IPS-18c (cell line): ENCODE results near the gene FXYD7.
"Not testable (repeated sequence)": the region's sequence is repeated elsewhere in the genome, so short reads cannot be mapped to it uniquely, and the experiment has no call there.

Source experiments
- H3K4me3 ChIP-seq: 2 replicates; pipeline ENCODE4 v1.7.0; 2013; ENCODE audit warnings: low read depth, mild to moderate bottlenecking, low read length, moderate library complexity; ENCODE audit not compliant: insufficient read depth
- H3K9me3 ChIP-seq: one replicate; pipeline ENCODE4 v1.6.1; 2013; ENCODE audit warnings: mild to moderate bottlenecking, low read length, moderate library complexity; ENCODE audit not compliant: control insufficient read depth, insufficient read depth

FXYD7 gene, protein sequence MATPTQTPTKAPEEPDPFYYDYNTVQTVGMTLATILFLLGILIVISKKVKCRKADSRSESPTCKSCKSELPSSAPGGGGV

DNA sequence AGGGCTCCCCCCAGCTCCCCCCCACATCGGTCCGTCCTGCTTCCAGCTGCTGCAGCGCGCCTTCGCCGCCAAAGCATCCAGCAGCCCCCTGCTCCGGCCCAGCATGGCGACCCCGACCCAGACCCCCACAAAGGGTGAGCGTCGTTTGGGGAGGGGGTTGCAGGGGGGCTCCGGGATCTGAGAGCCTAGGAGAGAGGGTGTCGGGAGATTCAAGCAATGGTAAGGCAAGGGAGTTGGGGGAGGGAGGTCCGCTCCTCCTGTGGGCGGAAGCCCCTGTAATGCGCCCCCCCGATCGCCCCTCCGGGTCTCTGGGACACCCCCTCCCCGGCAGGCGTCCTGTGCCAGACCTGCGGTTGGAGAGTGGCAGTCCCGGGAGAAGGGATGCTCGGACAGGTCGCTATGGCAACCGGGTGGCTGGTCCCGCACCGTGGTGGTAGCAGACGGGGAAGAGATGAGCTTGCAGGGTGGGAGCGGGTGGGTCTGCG is at the start of gene FXYD7:
Gene FXYD7, plus strand, starts transcription at position 25 of the 485 bp plus-strand sequence. Its CDS starts 79 bp downstream, at position 104.
- Histone ChIP-seq H3K9me3 (no peaks in the 10 kb centered on the region), H3K4me3 (peak within 1 kb of the TSS; percentile 64)

DNA sequence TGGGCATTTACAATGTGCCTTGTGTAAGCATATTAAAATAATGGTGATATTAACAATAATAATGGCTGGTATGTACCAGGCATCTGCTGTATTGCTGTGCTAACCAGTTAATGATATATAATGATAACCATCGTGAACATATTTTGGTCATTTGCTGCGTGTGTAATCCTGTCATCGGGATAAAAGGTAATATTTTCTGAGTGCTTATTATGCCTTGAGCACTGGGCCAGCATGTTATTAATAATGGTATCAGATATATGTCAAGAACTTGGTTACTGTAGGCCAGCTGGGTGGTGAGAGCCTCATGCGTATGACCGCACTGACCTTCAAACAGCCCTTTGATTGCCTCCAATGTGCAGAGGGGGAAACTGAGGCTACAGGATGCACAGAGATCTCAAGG is 49.6 kb upstream of the FXYD7 start:
- Histone ChIP-seq H3K4me3 (no peak overlapping the region), H3K9me3 (no peaks in the 10 kb centered on the region)

DNA sequence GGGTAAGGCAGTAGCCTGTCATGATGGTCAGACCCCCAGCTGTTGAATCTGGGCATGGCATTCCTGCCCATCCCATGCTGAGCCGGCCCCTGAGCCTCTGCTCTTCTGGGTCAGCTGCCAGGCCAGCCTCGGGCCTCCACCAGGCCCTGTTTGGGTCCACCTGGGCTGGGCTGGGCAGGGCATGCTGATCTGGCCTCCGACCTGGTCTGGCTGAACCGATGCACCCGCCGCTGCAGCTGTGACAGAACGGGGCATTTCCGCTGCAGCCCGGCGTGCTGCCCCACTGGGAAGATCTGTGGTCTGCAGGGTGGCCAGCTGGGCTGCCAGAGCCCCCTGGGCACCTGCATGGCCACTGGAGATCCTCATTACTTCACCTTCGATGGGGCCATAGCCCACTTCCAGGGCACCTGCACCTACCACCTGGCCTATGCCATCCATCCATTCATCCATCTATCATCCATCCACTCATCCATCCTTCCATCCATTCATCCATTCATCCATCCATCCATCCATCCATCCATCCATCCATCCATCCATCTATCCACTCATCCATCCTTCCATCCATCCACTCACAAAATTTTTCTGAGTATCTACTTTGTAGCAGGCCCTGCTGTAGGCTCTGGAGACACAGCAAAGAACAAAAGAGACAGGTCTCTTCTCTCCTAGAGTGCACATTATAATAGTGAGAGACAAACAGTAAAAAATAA is 49.0 kb upstream of the FXYD7 start:
- Histone ChIP-seq H3K4me3 (no peak overlapping the region), H3K9me3 (no peaks in the 10 kb centered on the region)

DNA sequence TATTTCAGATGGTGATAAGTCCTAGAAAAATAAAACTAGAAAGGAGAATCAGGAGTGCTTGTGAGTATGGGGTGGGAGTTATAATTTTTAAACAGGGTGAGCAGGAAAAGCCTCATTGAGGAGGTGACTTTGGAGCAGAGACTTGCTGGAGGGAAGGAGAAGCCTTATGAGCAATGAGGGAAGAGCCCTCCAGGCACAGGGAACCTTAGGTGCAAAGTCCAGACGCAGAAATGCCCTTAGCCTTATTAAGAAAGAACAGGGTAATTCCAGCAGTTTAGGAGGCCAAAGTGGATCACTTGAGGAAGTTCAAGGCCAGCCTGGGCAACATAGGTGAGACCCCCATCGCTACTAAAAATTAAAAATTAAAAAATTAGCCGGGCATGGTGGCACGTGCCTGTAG is 48.4 kb upstream of the FXYD7 start:
- Histone ChIP-seq H3K9me3 (no peaks in the 10 kb centered on the region), H3K4me3 (no peak overlapping the region)

DNA sequence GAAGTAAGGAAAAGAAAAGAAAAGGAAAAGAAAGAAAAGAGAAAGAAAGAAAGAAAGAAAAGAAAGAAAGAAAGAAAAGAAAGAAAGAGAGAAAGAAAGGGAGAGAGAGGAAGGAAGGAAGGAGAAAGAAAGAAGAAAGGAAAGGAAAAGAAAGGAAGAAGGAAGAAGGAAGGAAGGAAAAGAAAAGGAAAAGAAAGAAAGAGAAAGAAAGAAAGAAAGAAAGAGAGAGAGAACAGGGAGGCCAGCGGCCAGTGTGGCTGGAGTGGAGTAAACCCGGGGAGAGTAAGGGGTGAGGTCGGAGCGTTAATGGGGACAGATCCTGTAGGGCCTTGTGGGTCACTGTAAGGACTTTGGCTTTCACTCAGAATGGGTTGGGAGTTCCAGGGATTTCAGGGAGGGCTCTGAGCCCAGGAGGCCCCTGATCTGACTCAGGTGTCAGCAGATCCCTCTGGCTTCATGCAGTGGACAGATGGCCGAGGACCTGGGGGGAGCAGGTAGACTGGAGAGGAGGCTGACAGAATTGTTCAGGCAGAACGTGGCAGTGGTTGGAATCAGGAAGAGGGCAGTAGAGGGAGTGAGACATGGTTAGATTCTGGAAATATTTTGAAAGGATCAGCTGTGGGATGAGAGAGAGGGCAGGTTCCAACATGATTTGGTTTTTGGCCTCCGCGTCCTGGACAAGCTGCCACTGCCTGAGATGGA is 47.2 kb upstream of the FXYD7 start:
- H3K4me3 ChIP-seq: no peak overlapping the region
- no peaks in the 10 kb centered on the region for H3K9me3 ChIP-seq

DNA sequence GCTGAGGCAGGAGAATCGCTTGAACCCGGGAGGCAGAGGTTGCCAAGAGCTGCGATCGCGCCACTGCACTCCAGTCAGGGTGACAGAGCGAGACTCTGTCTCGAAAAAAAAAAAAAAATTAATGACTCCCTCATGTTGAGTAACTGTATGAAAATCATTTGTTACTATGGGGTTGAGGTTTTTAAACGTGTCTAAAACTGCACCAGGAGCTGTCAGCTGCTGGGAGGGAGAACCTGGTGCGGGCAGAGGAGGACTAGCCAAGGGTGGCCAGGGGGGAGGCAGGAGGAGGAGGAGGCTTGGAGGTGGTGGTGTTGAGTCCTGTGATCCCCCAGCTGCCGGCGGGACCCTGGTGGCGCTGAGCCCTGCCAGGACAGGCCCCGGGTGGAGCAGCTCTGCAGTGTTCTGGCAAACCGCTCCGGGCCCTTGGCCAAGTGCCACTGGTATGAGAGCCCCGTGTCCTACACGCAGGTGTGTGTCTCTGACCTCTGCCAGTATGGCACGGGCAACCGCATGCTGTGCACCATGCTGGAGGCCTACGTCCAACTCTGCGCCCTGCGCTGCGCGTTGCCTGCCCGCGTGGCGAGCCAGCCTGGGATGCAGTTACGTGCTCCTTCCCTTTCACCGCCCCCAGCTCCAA is 44.5 kb upstream of the FXYD7 start:
- Histone ChIP-seq H3K9me3 (no peaks in the 10 kb centered on the region), H3K4me3 (no peak overlapping the region)

DNA sequence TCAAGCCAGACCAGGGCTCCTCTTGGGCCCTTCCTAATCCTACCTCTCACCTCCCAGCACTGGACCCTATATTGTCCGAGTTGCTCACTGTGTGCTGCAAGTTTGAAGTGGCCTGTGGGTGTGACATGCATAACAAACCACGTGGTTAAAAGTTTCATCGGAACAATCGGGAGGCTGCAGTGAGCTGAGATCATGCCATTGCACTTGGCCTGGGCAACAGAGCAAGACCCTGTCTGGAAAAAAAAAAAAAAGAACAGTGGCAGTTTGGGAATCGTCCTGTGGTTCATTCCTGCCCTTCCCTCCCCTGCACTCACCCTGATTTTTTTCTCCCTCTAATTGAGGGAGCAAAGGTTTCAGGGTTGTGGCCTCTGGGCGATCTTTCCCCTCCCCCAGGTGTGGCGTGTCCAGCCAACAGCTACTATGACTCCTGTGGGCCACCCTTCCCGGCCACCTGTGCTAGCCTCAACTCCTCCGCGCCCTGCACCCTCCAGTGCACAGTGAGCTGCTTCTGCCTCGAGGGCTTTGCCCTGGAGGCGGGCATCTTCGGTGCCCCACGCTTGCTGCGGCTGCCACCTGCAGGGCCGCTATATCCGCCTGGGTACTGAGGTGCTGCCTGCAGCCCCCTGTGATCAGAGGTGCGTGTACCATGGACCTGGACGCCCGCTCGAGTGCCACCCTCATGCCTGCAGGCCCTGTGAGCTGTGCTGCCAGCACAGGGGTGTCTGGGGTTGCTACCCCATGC is 43.7 kb upstream of the FXYD7 start:
- no peaks in the 10 kb centered on the region for H3K9me3 ChIP-seq

DNA sequence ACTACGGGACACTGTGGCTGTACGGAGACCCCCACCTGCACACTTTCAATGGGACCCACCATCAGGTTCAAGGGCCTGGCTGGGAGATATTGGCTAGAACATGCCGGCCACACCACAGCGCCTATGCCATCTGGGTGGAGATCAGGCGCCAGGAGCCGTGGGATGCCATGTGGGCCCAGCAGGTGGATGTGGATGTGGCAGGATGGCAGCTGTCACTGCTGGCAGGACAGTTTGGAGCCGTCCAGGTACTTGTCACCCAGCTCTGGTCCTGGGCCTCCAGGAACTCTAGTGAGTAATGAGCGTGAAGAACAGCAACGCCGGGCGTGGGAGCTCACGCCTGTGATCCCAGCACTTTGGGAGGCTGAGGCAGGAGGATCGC is 43.2 kb upstream of the FXYD7 start:
- Histone ChIP-seq H3K4me3 (no peak overlapping the region), H3K9me3 (no peaks in the 10 kb centered on the region)

More for the DNA sequence above, 43.7 kb upstream of the FXYD7 start:
- no peak overlapping the region for H3K4me3 ChIP-seq

DNA sequence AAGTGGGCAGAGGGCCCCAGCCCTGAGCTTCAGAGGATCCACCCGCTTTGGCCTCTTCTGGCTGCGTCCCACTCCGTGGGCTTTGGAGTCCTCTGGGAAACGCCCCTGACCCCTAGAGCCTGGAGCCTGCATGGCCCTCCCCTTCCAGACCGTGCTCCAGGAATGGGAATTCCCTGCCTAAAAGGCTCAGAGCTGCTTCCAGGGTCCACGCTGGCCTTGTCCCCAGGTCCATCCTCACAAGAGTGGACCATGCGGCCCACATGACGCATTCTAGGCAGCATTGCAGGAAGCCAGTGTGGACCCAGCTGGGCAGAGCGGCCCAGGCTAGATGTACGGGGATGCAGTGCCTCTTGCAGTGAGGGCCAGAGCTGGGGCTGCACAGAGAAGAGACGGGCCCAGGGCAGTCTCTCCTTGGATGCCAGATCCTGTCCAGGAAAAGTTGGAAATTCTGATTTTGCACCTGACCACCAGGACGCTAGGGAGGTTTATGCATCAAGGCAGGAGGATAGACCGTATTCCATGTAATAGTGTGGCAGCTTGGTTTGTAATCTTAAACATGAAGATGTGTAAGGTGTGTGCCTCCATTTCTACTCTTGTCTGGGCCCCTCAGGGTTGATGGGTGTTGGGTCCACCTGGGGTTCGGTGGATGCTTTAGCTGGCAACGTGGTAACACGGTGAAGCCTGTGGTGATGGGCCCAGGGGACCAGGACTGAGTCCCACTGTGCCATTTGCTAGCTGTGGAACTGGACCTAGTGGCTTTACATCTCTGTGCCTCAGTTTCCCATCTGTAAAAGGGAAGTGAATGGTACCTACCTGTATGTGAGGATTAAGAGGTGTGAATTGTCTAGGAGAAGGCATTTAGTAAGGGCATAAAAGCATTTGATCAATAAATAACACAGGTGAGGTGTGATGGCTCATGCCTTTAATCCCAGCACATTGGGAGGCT is 42.2 kb upstream of the FXYD7 start:
- Histone ChIP-seq H3K9me3 (peaks cover 1% of the 10 kb centered on the region), H3K4me3 (no peak overlapping the region)

DNA sequence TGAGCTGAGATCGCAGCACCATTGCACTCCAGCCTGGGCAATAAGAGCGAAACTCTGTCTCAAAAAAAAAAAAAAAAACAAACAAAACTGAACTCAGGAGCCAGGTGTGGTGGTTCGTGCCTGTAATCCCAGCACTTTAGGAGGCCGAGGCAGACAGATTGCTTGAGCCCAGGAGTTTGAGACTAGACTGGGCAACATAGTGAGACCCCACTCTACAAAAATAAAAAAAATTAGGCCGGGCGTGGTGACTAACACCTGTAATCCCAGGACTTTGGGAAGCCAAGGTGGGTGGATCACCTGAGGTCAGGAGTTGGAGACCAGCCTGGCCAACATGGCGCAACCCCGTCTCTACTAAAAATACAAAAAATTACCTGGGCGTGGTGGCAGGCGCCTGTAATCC is 41.1 kb upstream of the FXYD7 start:
- H3K4me3 ChIP-seq, H3K9me3 ChIP-seq: not testable (repeated sequence)

DNA sequence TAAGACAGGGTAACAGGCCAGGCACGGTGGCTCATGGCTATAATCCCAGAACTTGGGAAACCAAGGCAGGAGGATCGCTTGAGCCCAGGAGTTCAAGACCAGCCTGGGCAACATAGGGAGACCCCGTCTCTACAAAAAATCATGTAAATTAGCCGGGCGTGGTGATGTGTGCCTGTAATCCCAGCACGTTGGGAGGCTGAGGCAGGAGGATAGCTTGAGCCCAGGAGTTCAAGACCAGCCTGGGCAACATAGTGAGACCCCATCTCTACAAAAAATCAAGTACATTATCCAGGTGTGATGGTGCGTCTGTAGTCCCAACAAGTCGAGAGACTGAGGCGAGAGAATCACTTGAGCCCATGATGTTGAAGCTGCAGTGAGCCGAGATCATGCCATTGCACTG is 39.4 kb upstream of the FXYD7 start:
- not testable (repeated sequence) for H3K4me3 ChIP-seq, H3K9me3 ChIP-seq

DNA sequence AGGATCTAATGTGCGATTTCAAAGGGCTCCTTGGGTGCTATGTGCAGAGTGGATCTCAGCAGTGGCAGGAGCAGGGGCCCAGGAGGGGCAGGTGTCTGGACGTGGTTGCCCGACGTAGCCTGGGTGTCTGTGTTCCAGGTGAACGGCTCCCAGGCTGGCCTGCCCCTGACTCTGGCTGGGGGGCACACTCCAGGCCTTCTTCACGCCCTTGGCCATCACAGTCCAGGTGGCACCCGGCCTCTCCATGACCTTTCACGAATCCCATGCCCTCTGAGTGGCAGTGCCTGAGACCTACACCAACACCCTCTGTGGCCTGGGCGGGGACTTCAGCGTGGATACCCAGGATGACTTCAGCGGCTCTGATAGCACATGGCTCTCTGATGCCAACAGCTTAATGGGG is 38.7 kb upstream of the FXYD7 start:
- H3K9me3 ChIP-seq: peaks cover 2% of the 10 kb centered on the region
- no peak overlapping the region for H3K4me3 ChIP-seq

DNA sequence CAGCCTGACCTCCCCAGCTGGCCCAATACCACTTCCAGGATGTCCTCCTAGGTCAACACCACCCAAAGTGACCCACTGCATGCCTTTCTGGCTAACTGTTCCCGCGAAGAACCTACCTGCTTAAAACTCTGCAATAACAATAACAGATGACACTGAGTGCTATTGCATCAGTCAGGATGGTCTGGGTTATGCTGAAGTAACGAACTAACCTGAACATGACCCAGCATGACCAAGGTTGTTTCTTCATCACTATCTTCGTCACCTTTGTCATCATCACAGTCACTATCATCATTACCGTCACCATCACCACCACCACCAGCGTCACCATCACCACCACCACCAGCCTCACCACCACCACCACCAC is 38.0 kb upstream of the FXYD7 start:
- Histone ChIP-seq H3K4me3 (no peak overlapping the region), H3K9me3 (peaks cover 2% of the 10 kb centered on the region)

DNA sequence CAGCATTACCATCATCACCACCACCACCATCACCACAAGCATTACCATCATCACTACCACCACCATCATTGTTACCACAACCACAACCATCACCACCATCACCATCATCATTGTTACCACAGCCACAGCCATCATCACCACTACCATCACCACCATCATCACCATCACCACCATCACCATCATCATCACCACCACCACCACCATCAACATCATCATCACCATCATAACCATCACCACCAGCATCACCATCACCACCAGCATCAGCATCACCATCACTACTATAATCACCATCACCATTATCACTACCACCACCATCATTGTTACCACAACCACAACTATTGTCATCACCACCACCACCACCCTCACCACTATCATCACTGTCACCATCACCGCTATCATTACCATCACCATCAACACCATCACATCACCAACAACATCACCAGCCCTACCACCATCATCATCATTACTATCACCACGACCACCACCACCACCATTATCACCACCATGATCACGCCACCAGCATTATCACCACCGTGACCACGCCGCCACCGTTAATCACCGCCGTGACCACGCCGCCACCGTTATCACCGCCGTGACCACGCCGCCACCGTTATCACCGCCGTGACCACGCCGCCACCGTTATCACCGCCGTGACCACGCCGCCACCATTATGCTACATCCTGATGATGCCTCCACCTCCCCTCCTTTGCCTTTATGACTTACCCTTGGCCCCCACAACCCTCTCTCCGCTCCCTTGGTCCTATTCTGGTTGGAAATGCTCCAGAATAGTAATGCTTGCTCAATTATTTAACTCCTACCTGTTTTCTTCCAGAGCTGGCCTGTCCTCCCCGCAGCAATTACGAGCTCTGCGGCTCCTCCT is 37.4 kb upstream of the FXYD7 start:
- Histone ChIP-seq H3K4me3 (no peak overlapping the region), H3K9me3 (peaks cover 2% of the 10 kb centered on the region)

DNA sequence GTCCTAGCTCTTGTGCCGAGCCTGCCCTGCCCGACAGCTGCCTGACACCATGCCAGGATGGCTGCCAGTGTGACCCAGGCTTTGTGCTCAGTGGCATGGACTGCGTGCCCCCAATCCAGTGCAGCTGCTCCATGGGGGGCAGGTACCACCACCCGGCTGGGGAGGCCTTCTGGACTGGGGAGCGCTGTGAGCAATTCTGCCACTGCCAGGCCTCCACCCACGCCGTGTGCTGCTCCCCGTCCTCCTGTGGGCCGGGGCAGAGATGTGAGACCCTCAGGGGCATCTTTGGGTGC is 36.8 kb upstream of the FXYD7 start:
- Histone ChIP-seq H3K9me3 (peaks cover 2% of the 10 kb centered on the region), H3K4me3 (no peak overlapping the region)
